EL (cell line): ENCODE data around the gene FCRL5.
"Not testable (repeated sequence)": the region's sequence is repeated elsewhere in the genome, so short reads cannot be mapped to it uniquely, and the experiment has no call there.

Source experiments
- DNase-seq: peaks from one replicate; pipeline ENCODE4 v3.0.0-alpha.2; 2016

Gene FCRL5

DNA sequence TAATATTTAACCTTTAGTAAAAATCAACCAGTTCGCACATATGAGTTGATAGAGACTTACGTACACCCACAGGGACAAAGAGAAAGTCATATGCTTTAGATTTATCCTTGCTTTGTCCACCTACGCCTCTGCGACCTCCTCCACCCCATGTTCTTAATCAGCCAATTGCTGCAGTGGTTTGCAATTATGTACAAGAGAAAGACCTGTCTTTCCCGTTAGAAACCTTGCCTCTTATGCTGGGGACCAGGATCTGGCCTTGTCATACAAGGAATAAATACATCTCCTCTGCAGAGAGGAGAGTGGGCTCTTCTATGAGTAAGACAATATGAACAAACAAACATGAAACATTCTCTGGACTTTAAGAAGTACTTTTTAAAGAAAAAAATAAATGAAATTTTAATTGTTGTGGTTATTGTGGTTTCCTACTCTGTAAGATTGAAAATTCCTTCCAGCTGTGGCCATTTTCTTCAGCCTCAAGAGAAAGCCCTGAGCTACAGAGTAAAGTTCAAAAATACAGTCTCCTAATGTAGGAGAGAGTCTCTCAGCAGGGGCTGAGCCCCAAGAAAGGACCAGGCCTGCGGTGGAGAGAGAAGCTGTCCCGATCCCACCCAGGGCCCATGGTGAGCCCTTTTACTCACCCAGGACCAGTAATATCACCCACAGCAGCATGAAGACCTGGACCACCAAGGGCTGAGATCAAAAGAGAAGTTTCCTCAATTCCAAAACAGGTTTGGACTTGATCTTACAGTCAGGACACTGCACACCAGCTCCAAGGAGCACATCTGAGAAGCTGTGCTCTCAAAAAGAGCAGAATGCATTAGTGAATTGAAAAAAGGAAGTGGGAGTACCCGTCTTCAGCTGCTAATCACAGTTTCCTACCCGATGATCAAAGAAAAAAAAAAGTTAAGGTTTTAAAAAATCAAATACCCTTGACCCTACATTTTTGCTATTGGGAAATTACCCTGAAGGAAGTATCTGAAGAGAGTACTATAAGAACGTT is at the start of gene FCRL5:
Gene FCRL5 (minus strand): TSS at position 822 of the 1,000 bp plus-strand sequence. CDS start 153 bp downstream, at position 669.
- no peak for DNase-seq

DNA sequence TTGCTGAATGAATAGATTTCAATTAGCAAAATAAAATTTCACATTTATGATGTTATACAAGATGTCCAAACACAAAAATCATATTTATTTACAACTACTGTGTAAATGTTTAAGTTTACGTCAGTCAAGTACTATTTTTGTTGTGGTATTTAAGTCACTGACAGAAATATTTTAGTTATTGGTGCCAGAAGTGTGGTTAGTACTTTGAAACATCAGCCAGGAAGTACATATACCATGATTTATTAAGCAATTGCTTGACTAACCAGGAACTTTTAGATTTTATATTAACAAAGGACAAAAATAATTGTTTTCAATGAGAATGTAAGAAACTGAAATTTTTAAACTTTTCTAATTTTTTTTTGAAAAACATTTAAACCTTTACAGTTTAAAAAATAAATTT is 47.9 kb upstream of the FCRL5 start:
- no peak for DNase-seq

DNA sequence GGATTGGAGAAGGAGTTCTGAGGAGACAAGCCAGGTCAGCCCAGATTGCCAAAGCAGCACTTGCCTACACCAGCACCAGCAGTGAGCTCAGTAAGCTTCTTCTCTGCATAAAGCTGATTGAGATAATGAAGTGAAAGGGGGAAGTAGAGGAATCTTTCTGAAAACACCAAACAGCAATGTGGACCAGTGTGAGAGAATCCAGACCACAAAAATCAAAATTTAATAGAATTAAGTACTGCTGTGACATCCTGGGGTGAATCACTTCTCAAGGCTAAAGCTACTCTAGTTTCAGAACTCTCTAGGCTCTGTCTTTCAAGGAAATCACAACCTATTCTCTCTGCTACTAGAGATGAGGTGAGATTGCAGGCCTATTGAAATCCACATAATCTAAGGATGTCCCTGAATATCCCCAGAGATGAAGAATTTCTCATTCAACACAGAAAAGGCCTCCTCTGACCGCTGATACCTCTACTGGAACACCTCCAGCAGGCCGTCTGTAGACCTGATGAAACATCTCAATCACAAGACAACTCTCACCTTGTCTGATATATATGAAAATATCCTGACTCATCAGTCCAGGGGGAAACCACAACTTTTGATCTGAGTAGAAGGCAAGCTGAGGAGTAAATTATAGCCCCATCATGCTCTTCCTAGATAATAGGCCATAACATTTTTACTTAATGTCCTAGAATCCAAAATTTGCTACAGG is 45.8 kb upstream of the FCRL5 start, which contains the start of gene FCRL4:
Gene FCRL4 (minus strand): TSS at position 127 of the 709 bp plus-strand sequence. CDS start 141 bp downstream, outside the sequence.
- no peak for DNase-seq

DNA sequence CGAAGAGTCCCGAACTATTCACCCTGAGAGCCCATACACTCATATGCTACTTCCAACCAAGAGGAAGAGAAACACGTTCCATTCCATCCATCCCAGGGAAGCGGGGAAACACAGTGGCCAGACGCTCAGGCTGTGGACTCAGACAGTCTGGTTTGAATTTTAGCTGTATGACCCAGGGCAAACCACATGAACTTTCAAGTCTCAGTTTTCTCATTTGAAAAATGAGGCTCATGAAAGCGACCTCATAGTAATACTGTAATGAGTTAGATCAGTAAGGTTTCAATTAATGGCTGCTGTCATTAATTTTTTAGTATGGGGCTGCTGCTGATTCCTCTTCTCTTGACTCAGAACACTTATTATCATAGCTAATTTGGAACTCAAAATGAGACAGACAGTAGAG is 44.1 kb upstream of the FCRL5 start:
- DNase-seq: no peak

DNA sequence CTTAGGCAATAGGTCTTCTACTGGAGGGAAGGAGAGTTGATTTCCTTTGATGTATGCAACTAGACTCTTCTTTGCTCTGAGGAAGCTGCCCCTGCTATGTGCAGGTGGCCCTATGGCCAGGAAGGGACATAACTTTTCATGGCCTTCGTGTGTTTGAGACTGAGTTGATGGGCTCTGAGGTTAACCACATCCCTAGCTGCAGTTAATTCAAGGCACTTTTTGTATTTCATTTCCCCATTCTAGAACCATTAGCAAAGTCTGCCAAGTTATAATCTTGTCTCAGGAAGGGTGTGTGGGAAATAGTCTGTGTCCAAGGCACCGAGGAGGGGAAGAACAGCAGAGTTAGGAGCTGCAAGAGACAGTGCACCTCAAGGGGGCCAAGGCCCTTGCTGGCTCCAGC is 43.0 kb upstream of the FCRL5 start:
- no peak for DNase-seq

DNA sequence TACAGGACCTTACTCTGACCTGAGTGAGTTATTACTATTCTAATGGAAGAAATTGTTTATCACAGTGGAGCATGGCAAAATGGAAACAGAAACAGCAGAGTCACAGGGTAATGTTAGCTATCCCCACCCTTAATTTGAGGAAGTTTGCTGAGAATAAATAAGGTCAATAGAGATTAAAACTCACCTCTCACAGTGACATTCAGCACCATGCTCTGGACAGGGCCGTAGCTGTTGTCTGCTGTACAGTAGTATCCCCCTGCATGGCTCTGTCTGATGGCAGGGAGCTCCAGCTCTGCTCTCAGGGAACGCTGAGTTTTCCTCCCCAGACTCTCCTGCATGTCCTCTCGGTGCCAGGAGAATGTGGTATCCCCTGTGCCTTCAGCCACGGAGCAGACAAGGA is 33.7 kb upstream of the FCRL5 start:
- DNase-seq: no peak

DNA sequence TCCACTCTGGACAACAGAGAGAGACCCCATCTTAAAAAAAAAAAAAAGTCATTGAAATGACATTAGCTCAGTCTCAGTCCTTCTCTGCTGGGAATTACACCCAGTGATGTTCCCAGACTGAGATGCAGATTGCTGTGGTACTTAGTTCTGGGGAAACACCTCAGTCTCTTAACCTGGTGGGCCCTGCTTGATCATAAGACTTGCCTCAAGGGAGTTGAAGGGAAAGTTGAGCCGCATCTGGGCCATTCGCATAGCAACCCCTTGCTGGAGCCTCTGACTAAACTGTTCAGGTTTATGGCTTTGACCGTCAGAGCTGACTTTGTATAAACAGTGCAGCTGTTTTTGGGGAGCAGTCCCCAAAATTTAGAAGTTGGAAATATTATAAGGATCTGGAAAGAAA is 32.2 kb upstream of the FCRL5 start:
- no peak for DNase-seq

DNA sequence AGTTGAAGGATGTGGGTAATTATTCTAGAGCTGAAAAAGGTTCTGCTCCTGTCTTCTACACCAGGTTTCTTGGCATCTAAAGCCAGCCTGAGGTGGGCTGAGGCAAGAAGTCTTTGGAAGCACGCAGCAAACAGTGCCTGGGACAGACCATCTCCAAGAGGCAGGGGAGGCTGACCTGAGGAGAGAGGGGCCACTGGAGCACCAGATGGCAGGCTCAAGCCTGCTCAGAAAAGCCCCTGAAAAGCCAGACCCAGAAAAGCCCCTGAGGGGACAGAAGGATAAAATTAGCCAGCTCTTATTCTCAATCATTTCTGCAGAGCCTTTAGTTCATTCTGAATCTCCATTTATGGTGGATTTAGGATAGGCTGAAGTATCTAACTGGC is 28.5 kb upstream of the FCRL5 start:
- no peak for DNase-seq

DNA sequence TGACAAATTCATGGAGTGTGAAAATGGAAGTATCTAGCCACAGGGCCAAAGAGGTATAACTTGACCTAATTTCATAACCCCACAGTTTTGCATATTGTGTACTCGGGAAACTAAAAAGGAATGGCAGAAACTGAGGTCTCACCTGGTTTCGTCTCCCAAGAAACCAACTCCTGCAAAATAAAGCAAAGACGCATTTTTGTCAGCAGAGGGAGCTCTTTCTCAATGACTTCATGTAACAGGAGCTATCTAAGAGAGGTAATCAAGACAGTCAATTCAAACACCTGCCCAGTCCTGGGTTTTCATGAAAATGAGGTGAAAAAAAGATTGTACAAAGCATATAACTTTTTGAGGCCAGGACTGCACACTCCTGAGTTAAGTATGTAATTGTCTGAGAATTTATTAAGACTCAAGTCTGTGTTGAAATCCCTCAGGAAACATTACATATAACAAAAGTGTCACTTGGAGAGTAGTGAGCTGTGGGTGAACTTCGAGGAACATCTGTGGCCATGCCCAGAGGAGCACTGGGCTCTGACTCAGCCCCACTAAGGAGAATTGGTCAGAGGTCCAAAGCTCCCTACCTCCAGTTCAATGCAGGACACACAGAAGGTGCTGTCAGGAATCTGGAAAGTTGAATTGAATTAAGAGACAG is 28.0 kb upstream of the FCRL5 start:
- peak; percentile 49 for DNase-seq

DNA sequence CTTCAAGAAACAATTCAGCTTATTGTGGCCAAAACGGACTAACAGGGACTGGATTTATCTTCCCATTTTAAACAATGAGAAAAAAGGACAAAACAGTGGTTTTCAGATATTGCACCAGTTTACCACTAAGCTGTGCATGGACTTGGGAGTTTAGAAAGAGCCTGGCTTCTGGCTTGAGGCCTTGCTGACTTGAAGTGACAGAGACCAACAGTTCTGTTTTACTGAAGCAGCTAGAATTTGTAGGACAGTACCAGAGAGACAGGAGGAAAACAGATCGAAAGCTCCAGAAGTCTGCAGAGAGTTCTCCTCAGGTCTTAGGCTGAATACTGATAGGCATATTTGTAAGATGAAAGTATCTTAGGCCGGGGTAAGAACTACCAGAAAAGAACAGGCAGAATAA is 25.1 kb upstream of the FCRL5 start:
- DNase-seq: no peak

DNA sequence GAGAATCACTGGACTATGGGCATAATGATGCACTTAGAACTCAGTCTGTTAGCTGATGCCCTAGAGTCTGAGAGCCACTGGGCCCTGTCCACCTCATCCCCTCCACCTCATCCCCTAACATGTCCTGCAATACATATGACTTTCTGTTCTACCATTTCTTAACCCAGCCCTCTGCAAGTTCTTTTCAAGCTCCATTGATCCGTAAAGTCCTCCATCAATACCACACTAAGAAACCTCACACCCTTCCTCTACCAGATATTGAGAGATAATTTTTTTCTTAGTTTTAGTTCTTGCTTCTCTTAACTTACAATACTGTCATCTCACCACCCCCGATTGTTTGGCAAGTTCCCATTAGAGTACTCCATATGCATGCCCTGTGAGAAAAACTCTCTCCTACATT is 23.4 kb upstream of the FCRL5 start:
- no peak for DNase-seq

DNA sequence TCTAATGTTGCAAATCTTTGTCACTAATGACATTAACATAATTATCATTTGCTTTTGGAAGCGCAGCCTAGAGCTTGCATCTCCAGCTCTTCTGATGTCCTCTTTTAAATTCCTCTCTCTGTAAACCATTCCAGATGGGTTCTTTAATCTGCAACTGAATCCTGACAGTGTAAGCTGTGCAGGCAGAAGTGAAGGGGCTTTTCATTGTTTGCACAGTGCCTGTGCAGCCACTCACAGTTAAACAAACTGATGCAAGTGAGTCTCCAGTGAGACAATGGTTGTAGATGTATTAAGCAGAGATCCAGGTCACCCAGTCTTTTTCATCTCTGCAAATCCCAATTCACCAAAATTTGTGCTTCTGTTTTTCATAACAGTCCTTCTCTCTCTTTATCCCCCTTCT is 22.5 kb upstream of the FCRL5 start:
- no peak for DNase-seq

DNA sequence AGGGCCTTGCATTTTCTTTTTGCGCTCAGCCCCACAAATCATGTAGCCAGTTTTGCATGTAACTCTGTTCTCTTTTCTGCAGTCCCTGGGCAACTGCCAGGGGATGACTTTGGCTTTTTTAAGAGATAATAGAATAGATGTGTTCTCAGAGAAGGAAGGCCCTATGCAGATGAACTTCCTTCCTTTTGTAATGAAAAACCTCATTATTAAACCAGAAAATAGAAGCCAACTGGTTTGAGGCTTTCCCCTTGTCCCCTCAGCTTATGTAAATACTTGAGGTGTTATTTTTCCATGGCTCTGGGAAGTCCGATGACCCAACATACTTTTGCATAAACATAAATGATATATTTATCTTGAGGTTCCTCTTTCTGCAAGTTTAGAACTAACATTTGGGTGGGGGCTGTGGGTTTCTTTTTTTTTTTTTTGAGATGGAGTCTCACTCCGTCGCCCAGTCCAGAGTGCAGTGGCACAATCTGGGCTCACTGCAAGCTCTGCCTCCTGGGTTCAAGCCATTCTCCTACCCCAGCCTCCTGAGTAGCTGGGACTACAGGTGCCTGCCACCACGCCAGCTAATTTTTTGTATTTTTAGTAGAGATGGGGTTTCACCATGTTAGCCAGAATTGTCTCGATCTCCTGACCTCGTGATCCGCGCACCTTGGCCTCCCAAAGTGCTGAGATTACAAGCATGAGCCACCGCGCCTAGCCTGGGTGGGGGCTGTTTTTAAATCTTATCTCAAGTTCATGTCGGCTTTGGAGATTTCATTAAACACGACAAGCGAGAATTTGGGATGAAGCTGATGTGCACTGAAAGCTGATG is 14.4 kb upstream of the FCRL5 start:
- DNase-seq: no peak

DNA sequence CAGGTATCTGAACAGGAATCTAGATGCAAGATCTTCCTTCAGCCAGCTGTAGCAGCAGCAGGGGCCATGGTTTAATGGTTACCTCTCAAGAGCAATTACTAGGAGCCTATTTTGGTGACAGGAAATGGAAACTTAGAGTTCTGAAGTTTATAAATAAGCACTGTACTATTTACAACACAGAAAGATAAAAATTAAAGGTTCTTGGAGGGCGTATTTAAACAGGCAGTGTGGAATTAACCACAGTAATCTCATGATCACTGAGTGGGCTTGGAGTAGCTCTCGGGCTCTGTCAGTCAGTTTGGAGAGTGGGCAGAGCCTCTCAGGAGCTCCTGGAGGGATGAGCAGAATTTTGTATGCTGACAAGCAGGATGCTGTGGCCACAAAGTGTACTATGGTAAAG is 10.2 kb upstream of the FCRL5 start:
- DNase-seq: no peak

DNA sequence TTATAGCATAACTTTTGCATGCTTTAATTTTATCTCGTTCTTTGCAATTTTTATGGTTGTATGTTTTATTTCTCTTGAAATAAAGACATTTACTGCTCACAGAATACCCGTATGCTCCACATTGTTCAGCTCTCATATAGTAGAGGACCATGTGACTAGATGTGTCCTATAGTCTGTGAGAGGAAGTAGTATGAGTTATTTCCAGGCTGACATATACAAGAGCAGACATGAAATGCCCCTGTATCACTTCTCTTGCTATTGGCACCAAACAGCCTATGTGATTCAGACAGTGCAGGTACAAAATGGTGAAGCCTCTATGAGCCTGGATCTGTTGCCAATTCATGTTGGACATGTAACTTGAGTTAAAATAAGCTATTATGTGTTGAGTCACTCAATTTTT is 5.8 kb upstream of the FCRL5 start:
- no peak for DNase-seq

DNA sequence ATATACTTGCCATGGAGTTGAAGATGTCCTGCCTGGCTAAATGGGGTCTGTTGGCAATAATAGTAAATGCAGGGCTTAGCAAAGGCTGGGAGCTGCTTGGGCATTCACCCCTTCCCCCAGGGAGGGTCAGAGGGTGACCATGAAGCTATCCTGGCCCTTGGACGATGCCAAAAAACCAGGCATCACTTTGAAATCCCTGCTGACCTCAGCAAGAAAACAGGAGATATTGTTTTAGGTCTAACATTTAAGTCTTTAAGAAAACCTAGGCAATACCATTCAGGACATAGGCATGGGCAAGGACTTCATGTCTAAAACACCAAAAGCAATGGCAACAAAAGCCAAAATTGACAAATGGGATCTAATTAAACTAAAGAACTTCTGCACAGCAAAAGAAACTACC is 4.2 kb downstream of the FCRL5 start:
- not testable (repeated sequence) for DNase-seq

DNA sequence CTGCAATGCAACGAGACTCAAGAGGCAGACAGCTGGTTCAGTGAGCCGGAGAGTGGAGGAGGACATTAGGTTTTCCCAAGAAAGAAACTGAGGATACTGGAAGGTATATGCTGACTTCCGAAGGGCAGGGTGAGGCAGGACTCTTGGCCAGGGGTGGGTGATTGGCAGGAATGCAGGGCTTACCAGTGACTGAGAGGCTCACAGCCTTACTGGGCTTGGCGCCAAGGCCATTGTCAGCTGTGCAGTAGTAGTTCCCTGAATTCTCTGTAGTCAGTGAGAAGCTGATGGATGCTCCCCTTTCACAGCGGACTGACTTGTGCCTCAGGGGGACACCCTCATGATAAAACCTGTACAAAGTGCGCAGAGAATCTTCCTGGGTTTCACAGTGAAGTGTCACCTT is 9.6 kb downstream of the FCRL5 start:
- no peak for DNase-seq

DNA sequence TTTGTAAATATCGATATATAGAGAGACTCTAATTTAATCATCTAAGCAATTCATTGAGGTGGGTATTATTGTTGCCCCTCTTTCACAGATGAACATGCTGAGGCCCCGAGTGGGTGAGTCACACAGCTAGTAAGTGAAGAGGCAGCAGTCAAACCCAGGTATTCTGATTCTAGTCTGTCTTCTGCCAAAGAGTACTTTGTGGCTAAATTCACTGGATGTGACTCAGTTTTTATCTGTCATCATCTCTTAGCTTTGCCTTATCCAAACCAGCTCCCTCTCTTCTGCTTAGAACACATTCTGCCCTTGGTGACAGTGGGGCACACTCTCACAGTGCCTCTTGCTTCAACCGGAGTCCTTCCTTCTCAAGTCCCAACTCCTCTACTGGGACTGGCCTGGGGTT is 11.5 kb downstream of the FCRL5 start:
- DNase-seq: peak; percentile 1

DNA sequence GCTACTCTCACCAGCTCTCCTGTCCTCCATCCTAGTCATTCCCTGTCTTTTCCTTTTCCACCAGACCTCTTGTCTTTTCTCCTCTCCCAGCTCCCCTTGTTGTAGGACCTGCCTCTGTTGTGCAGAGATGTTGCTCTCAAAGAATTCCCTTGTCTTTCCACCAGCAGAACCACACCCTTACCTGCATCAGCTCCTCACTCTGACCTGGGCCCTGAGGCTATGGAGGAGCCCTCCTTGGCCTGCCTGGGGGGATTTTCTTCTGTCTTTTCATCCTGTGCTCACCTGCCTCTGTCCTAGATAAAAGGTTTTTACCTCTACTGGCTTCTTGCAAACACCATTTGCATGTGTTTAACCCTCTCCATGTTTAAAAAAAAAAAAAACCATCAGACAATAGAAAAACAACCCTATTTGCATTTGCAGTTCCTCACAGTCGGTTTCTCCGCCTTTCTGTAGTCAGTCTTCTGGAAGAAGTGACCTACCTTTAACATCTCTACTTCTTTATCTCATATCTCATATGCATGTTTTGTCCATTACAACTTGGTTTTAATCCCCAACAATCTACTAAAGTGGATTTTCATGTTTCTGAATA is 12.1 kb downstream of the FCRL5 start:
- DNase-seq: no peak

DNA sequence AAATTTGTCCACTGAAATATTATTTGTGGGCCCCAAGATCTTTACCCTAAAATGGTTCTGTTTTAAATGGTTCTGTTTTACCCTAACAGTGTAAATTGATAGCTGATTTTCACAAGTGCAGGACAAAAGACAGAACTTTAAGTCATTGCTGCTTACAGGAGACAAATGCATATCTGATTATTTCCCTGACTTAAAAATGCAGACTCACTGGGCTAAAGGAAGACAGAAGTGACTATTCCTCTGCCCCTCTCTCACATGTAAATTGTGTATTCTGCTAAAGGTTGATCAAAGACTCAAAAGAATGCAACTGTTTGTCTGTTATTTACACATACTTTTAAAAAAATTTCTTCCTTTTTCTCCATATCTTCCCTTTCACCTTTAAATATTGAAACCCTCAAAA is 12.7 kb downstream of the FCRL5 start:
- DNase-seq: no peak

DNA sequence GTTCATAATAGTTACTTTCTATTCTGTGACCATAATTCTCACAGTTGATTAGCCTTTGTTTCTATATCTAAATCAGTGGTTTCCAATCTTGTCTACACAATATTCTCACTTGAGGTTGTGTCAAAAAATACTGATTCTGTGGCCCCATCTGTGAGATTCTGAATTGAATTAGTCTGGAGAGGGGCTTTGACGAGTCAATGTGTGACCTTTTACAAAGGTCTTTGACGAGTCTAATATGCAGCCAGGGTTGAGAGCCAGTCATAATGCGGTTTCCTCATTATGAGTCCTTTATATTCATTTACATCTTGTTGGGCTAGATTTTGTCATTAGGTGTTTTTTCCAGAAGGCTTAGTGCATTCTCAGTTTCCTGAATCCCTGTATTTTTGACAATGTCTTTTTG is 19.7 kb downstream of the FCRL5 start:
- DNase-seq: no peak

DNA sequence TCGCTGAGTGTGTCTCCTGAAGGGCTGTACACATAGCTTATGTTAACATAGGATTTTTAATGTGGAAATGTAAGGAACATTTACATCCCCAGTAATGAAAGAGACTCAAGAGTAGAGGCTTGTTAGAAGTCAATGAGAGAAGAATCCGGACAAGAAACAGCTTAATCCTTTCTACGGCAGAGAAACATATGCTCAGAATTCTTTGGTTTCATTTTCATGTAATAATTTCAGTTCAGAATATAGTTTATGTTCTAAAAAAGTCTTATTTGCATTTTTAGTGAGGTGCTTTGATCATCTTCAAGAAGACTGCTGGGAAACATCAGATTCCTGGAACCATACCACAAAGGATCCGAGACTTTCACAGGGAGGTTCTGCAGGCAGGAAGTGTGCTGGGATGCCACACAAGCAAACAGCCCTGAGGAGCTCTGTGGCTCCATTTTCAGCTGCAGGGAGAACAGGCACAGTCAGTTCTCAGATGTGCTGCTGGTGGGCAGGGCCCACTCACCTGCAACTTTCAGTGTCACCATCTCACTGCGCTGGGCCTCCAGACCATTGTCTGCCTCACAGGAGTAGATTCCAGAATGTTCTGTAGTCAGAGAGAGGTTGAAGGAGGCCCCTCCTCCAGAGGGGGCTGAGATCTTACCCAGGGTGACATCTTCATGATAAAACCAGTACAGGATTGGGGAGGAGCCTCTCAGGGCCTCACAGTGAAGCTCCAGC is 28.4 kb downstream of the FCRL5 start:
- DNase-seq: no peak
